HepG2 (cell line): Measurements from ENCODE around the gene DNAJC12. TPM values are rescaled to one million over a fixed set of nuclear protein-coding genes. Genes with fewer than 3 reads are reported as not detected.
A peak's percentile ranks its signal among the peaks of the same experiment; 100 is the strongest.

Source experiments
- CERS6 ChIP-seq: sonication (generic); formaldehyde crosslinking; IDR thresholded peaks from 2 replicates; pipeline ENCODE4 v1.5.0; 2020; ENCODE audit warnings: missing genetic modification reagents
- FOSL1 ChIP-seq: sonication (generic); formaldehyde crosslinking; IDR thresholded peaks from 2 replicates; pipeline ENCODE4 v1.9.0; 2021; ENCODE audit warnings: missing genetic modification reagents, borderline replicate concordance
- GFI1 ChIP-seq: sonication (generic); formaldehyde crosslinking; IDR thresholded peaks from 2 replicates; pipeline ENCODE4 v1.5.0; 2020; ENCODE audit warnings: missing genetic modification reagents, mild to moderate bottlenecking, borderline replicate concordance
- KDM5A ChIP-seq: fragments of 200-600 bp; sonication (generic); IDR thresholded peaks from 2 replicates; pipeline ENCODE4 v1.7.0; 2018; ENCODE audit warnings: antibody characterized with exemption, mild to moderate bottlenecking, low read length, borderline replicate concordance
- KLF11 ChIP-seq: IDR thresholded peaks from 2 replicates; pipeline ENCODE4 v1.6.1; 2016; ENCODE audit warnings: missing compliant biosample characterization
- NFE2 ChIP-seq: sonication (generic); formaldehyde crosslinking; IDR thresholded peaks from 2 replicates; pipeline ENCODE4 v1.4.0; 2020; ENCODE audit warnings: missing genetic modification reagents
- RAD51 ChIP-seq: fragments of 450-650 bp; IDR thresholded peaks from 2 replicates; pipeline ENCODE4 v1.6.1; 2016; ENCODE audit warnings: borderline replicate concordance
- RFX5 ChIP-seq: IDR thresholded peaks from 2 replicates; pipeline ENCODE4 v1.6.1; 2011; ENCODE audit warnings: low read depth, low read length, improper control_type of control experiment
- SIN3B ChIP-seq: fragments of 150-350 bp; IDR thresholded peaks from 2 replicates; pipeline ENCODE4 v1.6.1; 2014; ENCODE audit warnings: low read length
- TCF7 ChIP-seq: sonication (generic); IDR thresholded peaks from 2 replicates; pipeline ENCODE4 v1.6.1; 2016; ENCODE audit warnings: antibody characterized with exemption, low read depth
- ZMAT3 ChIP-seq: sonication (generic); formaldehyde crosslinking; conservative IDR thresholded peaks from 2 replicates; pipeline ENCODE4 v1.7.0; 2021; ENCODE audit warnings: missing genetic modification reagents
- ZNF318 ChIP-seq: sonication (generic); formaldehyde crosslinking; IDR thresholded peaks from 2 replicates; pipeline ENCODE4 v1.4.0; 2020; ENCODE audit warnings: mild to moderate bottlenecking, missing genetic modification reagents
- ZNF468 ChIP-seq: sonication (generic); formaldehyde crosslinking; IDR thresholded peaks from 2 replicates; pipeline ENCODE4 v1.8.0; 2022; ENCODE audit warnings: mild to moderate bottlenecking, moderate library complexity, missing genetic modification reagents
- ZNF496 ChIP-seq: sonication (generic); formaldehyde crosslinking; IDR thresholded peaks from 2 replicates; pipeline ENCODE4 v1.8.1; 2023; ENCODE audit warnings: mild to moderate bottlenecking, moderate library complexity, missing genetic modification reagents; ENCODE audit not compliant: insufficient replicate concordance
- ZNF558 ChIP-seq: sonication (generic); formaldehyde crosslinking; IDR thresholded peaks from 2 replicates; pipeline ENCODE4 v1.9.0; 2022; ENCODE audit warnings: mild to moderate bottlenecking, missing genetic modification reagents, borderline replicate concordance
- ZNF619 ChIP-seq: sonication (generic); formaldehyde crosslinking; IDR thresholded peaks from 2 replicates; pipeline ENCODE4 v1.4.0; 2020; ENCODE audit warnings: mild to moderate bottlenecking, missing genetic modification reagents
- polyA plus RNA-seq, 8 experiments: library from polyadenylated mRNA; depleted of rRNA in 3 of 8; stranded (reverse) in 7 of 8; unstranded in 1 of 8; fragments of >200 nt; fragmentation: Illumina TruSeq in 4 of 8; extraction: Trizol in 4 of 8; gene quantifications; 2 replicates each; pipeline versions ENCODE4 v1.2.1 to v1.2.3, GENCODE V29; 2011 to 2016; ENCODE audit warnings: low read depth in 4 of 8, missing spikeins in 1 of 8, mixed read lengths in 1 of 8; ENCODE audit not compliant: insufficient read depth in 1 of 8
- total RNA-seq, 5 experiments: library from RNA; depleted of rRNA; stranded (reverse); fragments of >200 nt; fragmentation: Illumina TruSeq; extraction: Trizol; gene quantifications; 2 replicates each; pipeline ENCODE4 v1.2.3, GENCODE V29; 2016; ENCODE audit warnings: low read depth in 1 of 5
- TF ChIP-seq, protein P1 (sequence below): sonication (generic); formaldehyde crosslinking; IDR thresholded peaks from 2 replicates; pipeline ENCODE4 v1.5.0; 2020; ENCODE audit warnings: mild to moderate bottlenecking, missing genetic modification reagents
- TF ChIP-seq, protein P2 (sequence below): sonication (generic); formaldehyde crosslinking; IDR thresholded peaks from 2 replicates; pipeline ENCODE4 v1.5.0; 2020; ENCODE audit warnings: mild to moderate bottlenecking, missing genetic modification reagents

DNAJC12 gene
- total and polyA plus RNA-seq, 2 of the 13 experiments (the other 11 are each of a cell fraction or from before 2014, with no cell fraction given): 11.6 to 43.9 TPM

GRCh38 chr10:67884313-67884841, 46.4 kb upstream of the DNAJC12 start, which contains the start of gene SIRT1 (continued):
- TF ChIP-seq KLF11 (CRISPR knock-in tag) (0 out of 2 replicates have a peak, but pooled peaks have one; percentile 49), FOSL1 (CRISPR knock-in tag) (no peak), NFE2 (no peak), TCF7 (0 out of 2 replicates have a peak, but pooled peaks have one; percentile 4), RFX5 (no peak), ZNF468 (peak; percentile 84; the same call in 1 of the 2 replicates), ZNF558 (CRISPR knock-in tag) (peak; percentile 83), CERS6 (CRISPR knock-in tag) (no peak), ZNF318 (CRISPR knock-in tag) (peak; percentile 76; the same call in 1 of the 2 replicates), KDM5A (no peak), RAD51 (peak; percentile 98), SIN3B (peak; percentile 55; the same call in 1 of the 2 replicates), ZNF496 (CRISPR knock-in tag) (no peak), ZNF619 (CRISPR knock-in tag) (no peak), GFI1 (CRISPR knock-in tag) (peak; percentile 88), ZMAT3 (no peak)
- TF ChIP-seq, protein P1, sequence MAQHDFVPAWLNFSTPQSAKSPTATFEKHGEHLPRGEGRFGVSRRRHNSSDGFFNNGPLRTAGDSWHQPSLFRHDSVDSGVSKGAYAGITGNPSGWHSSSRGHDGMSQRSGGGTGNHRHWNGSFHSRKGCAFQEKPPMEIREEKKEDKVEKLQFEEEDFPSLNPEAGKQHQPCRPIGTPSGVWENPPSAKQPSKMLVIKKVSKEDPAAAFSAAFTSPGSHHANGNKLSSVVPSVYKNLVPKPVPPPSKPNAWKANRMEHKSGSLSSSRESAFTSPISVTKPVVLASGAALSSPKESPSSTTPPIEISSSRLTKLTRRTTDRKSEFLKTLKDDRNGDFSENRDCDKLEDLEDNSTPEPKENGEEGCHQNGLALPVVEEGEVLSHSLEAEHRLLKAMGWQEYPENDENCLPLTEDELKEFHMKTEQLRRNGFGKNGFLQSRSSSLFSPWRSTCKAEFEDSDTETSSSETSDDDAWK (CRISPR knock-in tag): no peak
- TF ChIP-seq, protein P2, sequence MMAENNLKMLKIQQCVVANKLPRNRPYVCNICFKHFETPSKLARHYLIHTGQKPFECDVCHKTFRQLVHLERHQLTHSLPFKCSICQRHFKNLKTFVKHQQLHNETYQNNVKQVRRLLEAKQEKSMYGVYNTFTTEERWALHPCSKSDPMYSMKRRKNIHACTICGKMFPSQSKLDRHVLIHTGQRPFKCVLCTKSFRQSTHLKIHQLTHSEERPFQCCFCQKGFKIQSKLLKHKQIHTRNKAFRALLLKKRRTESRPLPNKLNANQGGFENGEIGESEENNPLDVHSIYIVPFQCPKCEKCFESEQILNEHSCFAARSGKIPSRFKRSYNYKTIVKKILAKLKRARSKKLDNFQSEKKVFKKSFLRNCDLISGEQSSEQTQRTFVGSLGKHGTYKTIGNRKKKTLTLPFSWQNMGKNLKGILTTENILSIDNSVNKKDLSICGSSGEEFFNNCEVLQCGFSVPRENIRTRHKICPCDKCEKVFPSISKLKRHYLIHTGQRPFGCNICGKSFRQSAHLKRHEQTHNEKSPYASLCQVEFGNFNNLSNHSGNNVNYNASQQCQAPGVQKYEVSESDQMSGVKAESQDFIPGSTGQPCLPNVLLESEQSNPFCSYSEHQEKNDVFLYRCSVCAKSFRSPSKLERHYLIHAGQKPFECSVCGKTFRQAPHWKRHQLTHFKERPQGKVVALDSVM (CRISPR knock-in tag): peak; percentile 46; the same call in 1 of the 2 replicates
